HG03469 (cell line): ENCODE measurements around the gene LRP1B.

ENCODE experiments used
- ATAC-seq: cut with Tn5 transposase; IDR thresholded peaks from one replicate; pipeline ENCODE4 v1.9.1; 2021; ENCODE audit warnings: mild to moderate bottlenecking, moderate library complexity, moderate number of reproducible peaks; ENCODE audit not compliant: unreplicated experiment

LRP1B gene

GRCh38 chr2:141062031-141062430 lies 1068.8 kb downstream of the LRP1B start:
- no peak for ATAC-seq

GRCh38 chr2:141058556-141058955 lies 1072.3 kb downstream of the LRP1B start:
- no peak for ATAC-seq

GRCh38 chr2:141055531-141055930 lies 1075.3 kb downstream of the LRP1B start:
- ATAC-seq = no peak

GRCh38 chr2:141048951-141049350 lies 1081.9 kb downstream of the LRP1B start:
- ATAC-seq = no peak

- ATAC-seq = no peak
Measured at GRCh38 chr2:141041281-141041680, 1089.5 kb downstream of the LRP1B start.

- no peak for ATAC-seq
Measured at GRCh38 chr2:141038341-141038740, 1092.5 kb downstream of the LRP1B start.

GRCh38 chr2:141037361-141037760 lies 1093.5 kb downstream of the LRP1B start:
- no peak for ATAC-seq

- no peak for ATAC-seq
Measured at GRCh38 chr2:141035846-141036420, 1094.9 kb downstream of the LRP1B start.

- no peak for ATAC-seq
Measured at GRCh38 chr2:141029428-141030078, 1101.3 kb downstream of the LRP1B start.

GRCh38 chr2:141027221-141027620 lies 1103.6 kb downstream of the LRP1B start:
- no peak for ATAC-seq

GRCh38 chr2:141021611-141022010 lies 1109.2 kb downstream of the LRP1B start:
- ATAC-seq = no peak

- no peak for ATAC-seq
Measured at GRCh38 chr2:141021109-141021508, 1109.7 kb downstream of the LRP1B start.

GRCh38 chr2:141020346-141020745 lies 1110.5 kb downstream of the LRP1B start:
- ATAC-seq = no peak

- ATAC-seq = no peak
Measured at GRCh38 chr2:141015341-141016047, 1115.3 kb downstream of the LRP1B start.

- ATAC-seq = no peak
Measured at GRCh38 chr2:141003967-141004657, 1126.7 kb downstream of the LRP1B start.

- ATAC-seq = no peak
Measured at GRCh38 chr2:141001750-141002149, 1129.1 kb downstream of the LRP1B start.

GRCh38 chr2:140998577-140998976 lies 1132.2 kb downstream of the LRP1B start:
- ATAC-seq = no peak

- ATAC-seq = no peak
Measured at GRCh38 chr2:140998017-140998416, 1132.8 kb downstream of the LRP1B start.

GRCh38 chr2:140994856-140995255 lies 1136.0 kb downstream of the LRP1B start:
- ATAC-seq = no peak

- no peak for ATAC-seq
Measured at GRCh38 chr2:140990416-140990815, 1140.4 kb downstream of the LRP1B start.

GRCh38 chr2:140988597-140988996 lies 1142.2 kb downstream of the LRP1B start:
- no peak for ATAC-seq

GRCh38 chr2:140986456-140986855 lies 1144.4 kb downstream of the LRP1B start:
- no peak for ATAC-seq
